Astrocyte (in vitro differentiated cells and primary cell): ENCODE measurements around the gene ZNF438. TPM values are rescaled to one million over a fixed set of nuclear protein-coding genes. Genes with fewer than 3 reads are reported as not detected.

Source experiments
- DNase-seq: peaks from one replicate; pipeline ENCODE4 v3.0.0-alpha.2; 2010; ENCODE audit warnings: low read depth
- FAIRE-seq: peaks from 2 replicates; lab custom pipeline; 2011; peaks lifted over from hg19 to GRCh38; lab: Jason Lieb, UNC
- H2AFZ ChIP-seq: 2 replicates; pipeline ENCODE4 v1.6.0; 2012; ENCODE audit warnings: low read depth, low read length, inconsistent platforms
- H3K27ac ChIP-seq: 2 replicates; pipeline ENCODE4 v1.5.1; 2011; ENCODE audit warnings: low read depth, low read length, inconsistent platforms
- H3K27me3 ChIP-seq: 2 replicates; pipeline ENCODE4 v1.6.0; 2011; ENCODE audit warnings: low read length, inconsistent platforms; ENCODE audit not compliant: insufficient read depth
- H3K36me3 ChIP-seq: 2 replicates; pipeline ENCODE4 v1.5.1; 2011; ENCODE audit warnings: low read length, inconsistent platforms; ENCODE audit not compliant: insufficient read depth
- H3K4me1 ChIP-seq: 2 replicates; pipeline ENCODE4 v1.5.1; 2011; ENCODE audit warnings: low read length, inconsistent platforms; ENCODE audit not compliant: insufficient read depth
- H3K4me2 ChIP-seq: 2 replicates; pipeline ENCODE4 v1.6.0; 2012; ENCODE audit warnings: low read length, inconsistent platforms
- H3K4me3 ChIP-seq: 2 replicates; pipeline ENCODE4 v1.5.1; 2011; ENCODE audit warnings: low read depth, mild to moderate bottlenecking, low read length, inconsistent platforms; ENCODE audit not compliant: insufficient read depth
- H3K79me2 ChIP-seq: 2 replicates; pipeline ENCODE4 v1.6.0; 2012; ENCODE audit warnings: mild to moderate bottlenecking, low read length, inconsistent platforms; ENCODE audit not compliant: insufficient read depth
- H3K9ac ChIP-seq: 2 replicates; pipeline ENCODE4 v1.6.0; 2012; ENCODE audit warnings: mild to moderate bottlenecking, low read length, inconsistent platforms
- H3K9me3 ChIP-seq: 2 replicates; pipeline ENCODE4 v1.5.1; 2012; ENCODE audit warnings: low read depth, mild to moderate bottlenecking, low read length, inconsistent platforms; ENCODE audit not compliant: insufficient read depth
- H4K20me1 ChIP-seq: 2 replicates; pipeline ENCODE4 v1.6.0; 2012; ENCODE audit warnings: low read length, inconsistent platforms; ENCODE audit not compliant: insufficient read depth
- H3K27ac Mint-ChIP-seq: one replicate; pipeline ENCODE4 v1.8.0; 2021; ENCODE audit warnings: mild to moderate bottlenecking, mixed read lengths; ENCODE audit not compliant: unreplicated experiment
- H3K27me3 Mint-ChIP-seq: one replicate; pipeline ENCODE4 v1.8.0; 2021; ENCODE audit warnings: low read depth, mixed read lengths; ENCODE audit not compliant: unreplicated experiment
- H3K36me3 Mint-ChIP-seq: one replicate; pipeline ENCODE4 v1.8.0; 2021; ENCODE audit warnings: low read depth, mixed read lengths; ENCODE audit not compliant: unreplicated experiment
- H3K4me1 Mint-ChIP-seq: one replicate; pipeline ENCODE4 v1.8.0; 2021; ENCODE audit warnings: low read depth, mixed read lengths; ENCODE audit not compliant: unreplicated experiment
- H3K4me3 Mint-ChIP-seq: one replicate; pipeline ENCODE4 v1.8.0; 2021; ENCODE audit warnings: mild to moderate bottlenecking, moderate library complexity, mixed read lengths; ENCODE audit not compliant: unreplicated experiment
- H3K9me3 Mint-ChIP-seq: one replicate; pipeline ENCODE4 v1.8.0; 2021; ENCODE audit warnings: mild to moderate bottlenecking, mixed read lengths; ENCODE audit not compliant: unreplicated experiment
- CTCF ChIP-seq: IDR thresholded peaks from 2 replicates; pipeline ENCODE4 v1.5.1; 2011; ENCODE audit warnings: low read depth, mild to moderate bottlenecking, inconsistent platforms, low read length, moderate library complexity; ENCODE audit not compliant: insufficient read depth
- EZH2 ChIP-seq: IDR thresholded peaks from 2 replicates; pipeline ENCODE4 v1.6.1; 2012; ENCODE audit warnings: mild to moderate bottlenecking, low read length, inconsistent platforms; ENCODE audit not compliant: insufficient read depth
- total RNA-seq: library from RNA; stranded (reverse); gene quantifications from 2 replicates; pipeline ENCODE4 v1.2.1, GENCODE V29; 2021

ZNF438 gene
- total RNA-seq, 1 donor from 2014 or later: 2.2 TPM

DNA sequence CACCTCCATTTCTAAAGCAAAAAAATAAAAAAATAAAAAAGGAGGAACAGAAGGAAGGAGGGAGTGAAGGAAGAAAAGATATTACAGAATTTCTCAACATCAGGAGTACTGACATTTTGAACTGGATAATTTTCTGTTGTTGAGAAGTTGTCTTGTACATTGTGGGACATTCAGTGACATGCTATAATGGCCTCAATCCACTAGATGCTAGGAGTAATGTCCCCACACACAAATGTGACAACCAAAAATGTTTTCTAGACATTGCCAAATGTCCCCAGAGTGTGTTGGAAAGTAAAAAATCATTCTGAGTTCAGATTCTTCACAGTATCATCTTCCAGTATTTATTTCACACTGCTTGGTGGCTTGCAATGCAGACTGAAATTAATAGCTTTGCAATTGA, 6.5 kb downstream of the ZNF438 start:
- Histone ChIP-seq H3K9me3 (no peaks in the 10 kb centered on the region), H3K9ac (no peak overlapping the region), H3K4me1 (peaks cover 2% of the 10 kb centered on the region), H3K27me3 (no peaks in the 10 kb centered on the region), H3K27ac (no peak overlapping the region), H2AFZ (no peak overlapping the region), H3K4me3 (no peak overlapping the region), H3K36me3 (no peaks in the 10 kb centered on the region), H3K4me2 (no peak overlapping the region), H4K20me1 (no peaks in the 10 kb centered on the region), H3K79me2 (no peaks in the 10 kb centered on the region)
- H3K27ac Mint-ChIP-seq: no peak overlapping the region
- no peak for DNase-seq
- no peak for FAIRE-seq
- H3K27me3 Mint-ChIP-seq: no peaks in the 10 kb centered on the region
- TF ChIP-seq CTCF: no peak
- TF ChIP-seq EZH2: no peak
- H3K4me3 Mint-ChIP-seq: no peak overlapping the region
- peaks cover 2% of the 10 kb centered on the region for H3K4me1 Mint-ChIP-seq
- H3K9me3 Mint-ChIP-seq: peaks cover 3% of the 10 kb centered on the region
- peaks cover 3% of the 10 kb centered on the region for H3K36me3 Mint-ChIP-seq

GRCh38 chr10:31023558-31023957, 8.1 kb downstream of the ZNF438 start:
- no peaks in the 10 kb centered on the region for H3K4me1 Mint-ChIP-seq
- H3K4me3 Mint-ChIP-seq: no peak overlapping the region
- Histone ChIP-seq H2AFZ (no peak overlapping the region), H3K79me2 (no peaks in the 10 kb centered on the region), H3K4me1 (no peaks in the 10 kb centered on the region), H3K27me3 (no peaks in the 10 kb centered on the region), H3K9ac (no peak overlapping the region), H3K9me3 (no peaks in the 10 kb centered on the region), H3K27ac (no peak overlapping the region), H4K20me1 (no peaks in the 10 kb centered on the region), H3K4me2 (no peak overlapping the region), H3K4me3 (no peak overlapping the region), H3K36me3 (no peaks in the 10 kb centered on the region)
- peaks cover 3% of the 10 kb centered on the region for H3K9me3 Mint-ChIP-seq
- no peak for DNase-seq
- H3K36me3 Mint-ChIP-seq: peaks cover 3% of the 10 kb centered on the region
- H3K27ac Mint-ChIP-seq: no peak overlapping the region
- no peaks in the 10 kb centered on the region for H3K27me3 Mint-ChIP-seq
- no peak for TF ChIP-seq CTCF
- TF ChIP-seq EZH2: no peak
- no peak for FAIRE-seq

DNA sequence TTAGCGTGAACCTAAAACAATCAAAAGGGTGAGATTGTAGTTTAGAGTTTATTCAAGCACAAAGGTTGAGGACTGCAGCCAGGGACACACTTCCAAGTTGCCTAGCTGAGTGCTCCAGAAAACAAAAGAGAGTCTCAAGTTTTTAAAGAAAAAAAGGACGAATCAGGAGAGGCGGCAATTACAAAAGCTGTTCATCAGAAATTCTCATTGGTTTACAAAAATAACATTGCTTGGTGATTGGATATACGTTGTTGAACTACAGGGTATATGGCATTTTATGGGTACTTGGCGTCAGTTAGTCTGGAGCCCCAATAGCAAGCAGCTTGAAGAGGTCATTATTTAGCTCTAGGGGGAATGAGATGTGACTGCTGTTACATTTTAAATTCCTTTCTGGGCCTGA, 11.5 kb downstream of the ZNF438 start:
- no peaks in the 10 kb centered on the region for H3K9me3 ChIP-seq
- no peak overlapping the region for H2AFZ ChIP-seq
- H3K27me3 Mint-ChIP-seq: no peaks in the 10 kb centered on the region
- no peaks in the 10 kb centered on the region for H4K20me1 ChIP-seq
- H3K27ac ChIP-seq: no peak overlapping the region
- H3K79me2 ChIP-seq: no peaks in the 10 kb centered on the region
- no peak overlapping the region for H3K4me3 ChIP-seq
- FAIRE-seq (no peak), DNase-seq (no peak)
- no peaks in the 10 kb centered on the region for H3K4me1 ChIP-seq
- H3K9ac ChIP-seq: no peak overlapping the region
- H3K36me3 Mint-ChIP-seq: peaks cover 3% of the 10 kb centered on the region
- no peak overlapping the region for H3K4me3 Mint-ChIP-seq
- no peak overlapping the region for H3K27ac Mint-ChIP-seq
- no peaks in the 10 kb centered on the region for H3K27me3 ChIP-seq
- H3K4me1 Mint-ChIP-seq: no peaks in the 10 kb centered on the region
- H3K9me3 Mint-ChIP-seq: no peaks in the 10 kb centered on the region
- TF ChIP-seq CTCF (no peak), EZH2 (no peak)
- H3K4me2 ChIP-seq: no peak overlapping the region
- H3K36me3 ChIP-seq: no peaks in the 10 kb centered on the region
